Measurements from ENCODE around the gene NMRK2.

Gene NMRK2

DNA sequence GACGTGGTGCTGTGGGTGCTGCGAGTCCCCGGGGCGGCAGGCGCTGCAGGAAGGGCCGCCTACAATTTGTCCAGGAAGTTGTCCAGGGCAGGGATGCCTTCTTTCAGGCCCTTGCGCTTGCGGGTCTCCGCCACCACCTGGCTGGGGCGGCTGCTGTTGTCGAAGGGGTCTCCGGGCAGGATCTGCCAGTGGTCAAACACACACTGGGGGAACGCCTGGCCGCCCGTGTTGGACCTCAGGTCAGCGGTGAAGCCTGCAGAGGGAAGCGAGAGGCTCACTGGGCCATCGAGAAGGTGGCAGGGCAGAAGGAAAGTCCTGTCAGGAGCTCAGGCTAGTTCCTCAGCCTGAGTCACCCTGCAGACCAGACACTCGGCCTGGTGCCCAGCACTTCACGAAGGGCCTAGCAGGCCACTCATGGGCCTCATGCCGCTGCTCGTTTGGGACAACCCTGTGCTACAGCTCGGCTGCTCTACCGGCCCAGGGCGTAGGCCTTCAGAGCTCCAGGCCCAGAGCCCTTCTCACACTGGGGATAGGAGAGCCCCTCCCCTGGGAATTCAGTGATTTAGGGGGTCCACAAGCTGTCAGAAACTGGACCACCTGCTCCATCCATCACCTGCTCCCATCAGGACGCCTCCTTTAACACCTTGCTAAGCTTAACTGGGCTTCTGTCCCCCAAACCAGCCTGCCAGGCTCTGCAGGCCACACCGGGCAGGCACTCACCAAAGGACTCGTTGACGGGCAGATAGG lies 43.8 kb downstream of the NMRK2 start:
- H3K4me3 ChIP-seq (ENCODE audit: low read depth, low read length) = no peak overlapping the region
- TF ChIP-seq CTCF (IDR thresholded peaks at IDR 0.05; ENCODE audit: borderline replicate concordance, insufficient read depth, low read depth, low read length) = no peak

DNA sequence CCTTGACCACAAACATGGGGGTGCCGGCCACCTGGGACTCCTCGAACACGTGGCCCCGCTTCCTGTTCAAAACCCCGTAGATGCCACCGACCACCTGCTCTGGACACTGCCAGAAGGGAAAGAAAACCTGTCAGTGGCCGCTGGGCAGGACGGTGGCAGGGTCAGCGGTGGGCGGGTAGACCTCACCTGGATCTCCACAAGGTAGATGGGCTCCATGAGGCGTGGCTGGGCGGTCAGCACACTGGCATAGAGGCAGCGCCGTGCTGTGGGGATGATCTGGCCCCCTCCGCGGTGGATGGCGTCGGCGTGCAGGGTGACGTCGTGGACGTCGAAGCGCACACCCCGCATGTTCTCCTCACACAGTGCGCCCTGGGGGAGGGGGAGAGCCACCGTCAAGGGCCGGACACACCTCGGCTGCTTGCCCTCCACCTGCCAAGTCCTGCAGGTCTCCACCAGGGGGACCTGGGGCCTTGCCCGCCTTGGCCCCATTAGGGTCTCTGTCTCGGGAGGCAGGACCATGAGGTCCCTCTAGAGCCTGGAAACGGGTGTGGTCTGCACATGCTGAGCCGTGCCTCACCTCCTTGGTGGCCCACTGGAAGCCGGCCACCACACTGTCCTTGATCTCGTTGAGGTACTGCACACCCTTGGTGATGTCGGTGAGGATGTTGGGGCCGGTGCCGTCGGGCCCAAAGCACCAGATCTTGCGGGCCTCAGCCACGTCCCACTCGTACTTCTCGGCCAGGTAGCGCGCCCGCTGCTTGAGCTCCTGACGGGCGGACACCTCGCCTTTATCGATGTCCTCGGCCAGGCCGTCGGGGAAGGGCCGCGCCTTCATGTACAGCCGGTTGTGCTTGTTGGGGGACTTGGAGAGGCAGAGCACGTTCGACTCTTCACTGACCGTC lies 44.6 kb downstream of the NMRK2 start:
- no peak for TF ChIP-seq CTCF (IDR thresholded peaks at IDR 0.05; ENCODE audit: borderline replicate concordance, insufficient read depth, low read depth, low read length)
- H3K4me3 ChIP-seq (ENCODE audit: low read depth, low read length) = no peak overlapping the region

GRCh38 chr19:3978145-3978544 lies 45.3 kb downstream of the NMRK2 start:
- no peak for TF ChIP-seq CTCF (IDR thresholded peaks at IDR 0.05; ENCODE audit: borderline replicate concordance, insufficient read depth, low read depth, low read length)
- no peak overlapping the region for H3K4me3 ChIP-seq (ENCODE audit: low read depth, low read length)

GRCh38 chr19:3979289-3979673 lies 46.4 kb downstream of the NMRK2 start:
- no peak for TF ChIP-seq CTCF (IDR thresholded peaks at IDR 0.05; ENCODE audit: borderline replicate concordance, insufficient read depth, low read depth, low read length)
- H3K4me3 ChIP-seq (ENCODE audit: low read depth, low read length) = no peak overlapping the region

- TF ChIP-seq CTCF (IDR thresholded peaks at IDR 0.05; ENCODE audit: borderline replicate concordance, insufficient read depth, low read depth, low read length) = no peak
- no peak overlapping the region for H3K4me3 ChIP-seq (ENCODE audit: low read depth, low read length)
Observed at GRCh38 chr19:3979674-3980352, 46.9 kb downstream of the NMRK2 start.

DNA sequence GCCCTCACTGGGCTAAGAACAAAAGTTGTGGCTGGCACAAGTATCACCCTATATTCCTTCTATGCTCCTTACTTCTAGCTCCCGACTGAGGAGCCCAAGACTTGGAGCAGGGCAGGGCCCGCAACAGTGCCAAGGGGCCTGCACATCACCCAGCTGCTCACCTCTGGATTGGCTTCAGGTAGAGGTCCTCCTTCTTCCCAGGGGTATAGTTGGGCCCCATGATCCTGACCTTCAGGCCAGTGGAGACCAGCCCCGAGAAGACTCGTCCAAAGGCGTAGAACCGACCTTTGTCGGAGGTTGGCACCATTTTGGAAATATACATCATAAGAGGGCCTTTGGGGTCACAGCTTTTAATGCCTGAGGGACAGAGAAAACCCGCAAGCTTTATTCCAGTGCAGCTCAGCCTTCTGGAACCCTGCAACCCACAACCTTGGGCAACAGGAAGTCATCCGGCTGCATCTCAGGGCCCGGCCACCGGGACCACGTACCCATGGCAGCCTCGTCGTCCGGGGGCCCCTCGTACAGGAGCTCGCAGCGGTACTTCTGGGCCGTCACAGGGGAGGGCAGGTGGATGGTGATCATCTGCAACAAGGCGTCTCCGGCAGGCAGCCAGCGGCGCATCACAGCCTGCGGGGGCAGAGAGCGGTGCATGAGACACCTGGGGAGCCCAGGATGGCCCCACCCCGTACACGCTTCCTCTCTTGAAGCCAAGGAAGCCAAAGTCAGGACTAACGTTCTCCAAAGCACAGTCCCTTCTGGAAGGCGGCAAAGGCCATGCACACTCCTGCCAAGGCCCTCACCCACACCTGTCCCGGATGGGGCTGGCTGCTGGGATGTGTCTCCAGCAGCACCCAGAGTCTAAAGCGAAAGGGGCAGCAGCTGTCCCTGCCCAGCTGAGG lies 47.7 kb downstream of the NMRK2 start:
- TF ChIP-seq CTCF (IDR thresholded peaks at IDR 0.05; ENCODE audit: borderline replicate concordance, insufficient read depth, low read depth, low read length) = no peak
- no peak overlapping the region for H3K4me3 ChIP-seq (ENCODE audit: low read depth, low read length)

Data from GM12875 (cell line).